GM18873 (cell line): ENCODE data around the gene GRIP2.
"Not testable (repeated sequence)": the region's sequence is repeated elsewhere in the genome, so short reads cannot be mapped to it uniquely, and the experiment has no call there.

Experiments used
- ATAC-seq: cut with Tn5 transposase; IDR thresholded peaks from one replicate; pipeline ENCODE4 v1.9.1; 2021; ENCODE audit warnings: mild to moderate bottlenecking, moderate library complexity, moderate number of reproducible peaks; ENCODE audit not compliant: unreplicated experiment, low FRiP score

The GRIP2 gene

DNA sequence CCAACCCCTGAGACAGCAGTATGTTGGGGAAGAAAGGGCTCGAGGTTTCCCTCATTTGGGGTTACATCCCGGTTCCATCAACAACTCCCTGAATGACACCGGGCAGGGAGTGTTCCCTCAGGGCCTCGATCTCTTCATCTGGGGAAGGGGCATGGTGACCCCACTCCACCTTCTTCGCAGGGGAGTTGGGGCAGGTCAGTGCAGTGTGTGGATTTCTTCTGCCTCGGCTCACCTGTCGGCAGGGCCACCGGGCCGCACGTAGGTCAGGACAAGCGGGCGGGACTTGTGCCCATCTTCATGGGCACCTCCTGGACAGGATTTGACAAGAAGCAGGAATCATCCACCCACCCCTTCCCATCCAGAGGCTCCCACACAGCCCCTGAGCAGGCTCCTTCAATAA is 17.4 kb downstream of the GRIP2 start:
- no peak for ATAC-seq

DNA sequence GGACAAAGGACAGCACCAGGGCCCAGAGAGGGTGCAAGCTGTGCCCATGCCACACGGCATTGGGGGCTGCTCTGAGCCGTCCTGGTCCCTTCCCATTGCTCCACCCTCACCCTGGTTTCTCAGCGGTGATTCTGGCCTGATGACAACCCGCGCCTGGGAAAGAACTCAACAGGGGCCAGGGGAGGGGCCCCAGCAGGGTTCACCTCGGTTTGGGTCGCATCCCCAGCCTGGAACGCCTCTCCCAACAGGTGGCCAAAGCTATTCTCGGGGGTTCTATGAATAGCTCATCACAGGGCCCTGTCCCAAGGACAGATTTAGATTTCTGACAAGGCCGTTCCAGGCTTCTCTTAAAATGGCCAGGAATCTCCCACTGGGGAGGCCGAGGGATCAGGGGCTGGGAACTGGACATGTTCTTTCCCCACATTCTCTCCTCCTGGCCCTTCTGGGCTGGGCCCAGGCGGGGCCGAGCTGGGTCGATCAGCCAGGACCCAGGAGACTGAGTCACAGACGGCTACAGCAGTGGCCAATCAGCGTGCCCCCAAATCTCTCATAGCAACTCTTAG is 17.9 kb downstream of the GRIP2 start:
- ATAC-seq, result no peak

DNA sequence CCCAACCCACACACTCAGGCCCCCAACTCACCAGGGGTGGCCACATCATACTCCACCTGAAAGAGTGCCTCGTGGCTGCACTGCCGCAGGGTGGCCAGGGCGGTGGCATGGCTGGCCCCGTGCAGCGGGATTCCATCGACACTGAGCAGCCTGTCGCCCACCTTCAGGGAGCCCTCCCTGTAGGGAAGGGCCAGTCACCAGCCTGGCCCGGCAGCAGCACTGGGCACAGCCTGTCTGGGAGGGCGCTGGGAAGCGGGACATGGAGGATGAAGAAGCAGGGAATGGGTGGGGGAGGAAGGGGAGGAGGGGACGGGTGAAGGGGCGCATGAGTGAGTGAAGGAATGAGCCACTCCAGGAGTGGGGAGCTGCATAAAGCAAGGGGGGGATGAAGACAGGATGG is 18.5 kb downstream of the GRIP2 start:
- no peak for ATAC-seq

DNA sequence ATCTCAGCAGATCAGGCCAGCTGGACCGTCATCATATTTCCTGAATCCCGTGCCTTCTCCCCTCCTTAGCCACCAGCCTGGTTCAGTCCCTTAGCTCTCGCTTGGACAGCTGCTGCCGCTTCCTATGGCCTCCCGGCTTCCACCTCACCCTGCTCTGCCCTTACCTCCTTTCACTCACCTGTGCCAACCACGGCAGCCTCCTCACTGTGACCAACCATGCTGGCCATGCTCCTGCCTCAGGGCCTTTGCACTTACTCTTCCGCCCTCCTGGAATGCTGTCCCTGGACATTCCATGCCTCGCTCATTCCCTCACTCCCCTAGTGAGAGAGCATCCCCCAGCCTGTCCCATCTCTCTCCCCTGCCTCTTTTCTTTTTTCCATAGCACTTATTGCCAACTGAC is 19.2 kb downstream of the GRIP2 start:
- ATAC-seq, result no peak

DNA sequence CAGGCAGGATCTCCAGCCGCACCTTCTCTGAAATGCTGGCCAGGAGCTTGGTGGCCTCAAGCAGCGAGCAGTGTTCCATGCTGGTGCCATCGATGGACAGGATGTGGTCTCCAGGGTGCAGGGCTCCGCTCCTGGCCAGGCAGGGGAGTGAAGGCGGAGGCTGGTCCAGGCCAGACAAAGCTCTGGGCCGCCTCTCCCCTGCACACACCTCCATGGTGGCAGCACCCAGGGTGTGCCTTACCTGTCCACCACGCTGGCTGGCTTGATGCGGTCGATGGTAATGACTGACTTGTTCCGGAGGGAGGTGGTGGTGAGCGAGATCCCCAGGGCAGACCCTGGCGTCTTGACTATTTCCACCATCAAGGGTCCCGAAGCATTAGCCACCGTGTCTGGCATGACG is 20.0 kb downstream of the GRIP2 start:
- no peak for ATAC-seq

DNA sequence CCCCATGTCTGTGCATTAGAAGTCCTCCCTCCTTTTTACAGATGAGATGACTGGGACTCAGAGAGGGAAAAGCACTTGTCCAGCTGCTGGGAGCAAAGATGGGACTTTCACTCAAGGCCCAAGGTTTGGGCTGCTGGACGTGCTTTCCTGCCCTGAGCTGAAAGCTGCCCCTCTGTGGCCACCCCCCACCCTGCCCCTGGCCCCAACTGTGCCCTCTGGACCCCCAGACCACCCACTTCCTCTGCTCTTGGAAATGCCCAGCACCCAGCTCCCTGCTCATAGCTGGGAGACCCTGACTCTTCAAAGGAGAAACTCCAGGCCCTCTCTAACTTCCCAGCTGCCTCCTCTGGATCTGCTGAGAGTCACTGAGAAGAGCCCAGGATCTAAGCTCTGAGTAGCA is 20.7 kb downstream of the GRIP2 start:
- ATAC-seq, result no peak

DNA sequence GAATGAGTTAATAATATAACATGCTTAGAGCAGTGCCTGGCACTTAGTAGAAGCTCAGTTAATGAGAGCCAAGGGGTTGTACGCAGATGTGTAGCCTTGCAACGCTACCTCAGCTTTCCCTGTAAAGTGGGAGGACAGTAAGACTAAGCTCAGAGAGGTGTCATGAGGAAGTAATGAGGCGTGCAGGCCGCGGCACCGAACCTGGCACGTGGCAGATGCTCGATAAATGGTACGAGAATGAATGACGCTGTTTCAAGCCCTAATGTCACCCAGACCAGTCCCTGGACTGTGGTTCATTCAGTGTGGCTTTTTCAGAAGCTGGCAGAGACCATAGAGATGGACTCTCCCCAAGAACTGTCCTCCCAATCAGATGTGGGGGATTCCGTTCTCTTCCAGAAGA is 21.2 kb downstream of the GRIP2 start:
- no peak for ATAC-seq

DNA sequence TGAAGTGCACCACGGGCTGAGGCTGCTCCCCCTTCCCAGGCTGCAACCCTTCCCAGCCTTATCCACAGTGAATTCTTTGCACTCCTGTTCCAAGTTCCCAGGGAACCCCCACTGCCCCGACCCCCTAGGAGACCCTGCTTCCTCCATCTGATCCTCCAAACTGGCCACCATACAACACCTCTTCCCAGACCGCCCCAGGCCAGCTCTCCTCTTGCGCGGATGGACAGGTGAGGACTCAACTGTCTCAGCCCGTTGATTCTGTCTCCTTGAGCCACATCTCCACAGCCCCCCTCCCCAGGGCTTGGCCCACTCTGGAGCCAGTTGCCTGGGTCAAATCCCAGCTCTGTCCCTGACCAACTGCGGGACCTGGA is 21.7 kb downstream of the GRIP2 start:
- no peak for ATAC-seq

DNA sequence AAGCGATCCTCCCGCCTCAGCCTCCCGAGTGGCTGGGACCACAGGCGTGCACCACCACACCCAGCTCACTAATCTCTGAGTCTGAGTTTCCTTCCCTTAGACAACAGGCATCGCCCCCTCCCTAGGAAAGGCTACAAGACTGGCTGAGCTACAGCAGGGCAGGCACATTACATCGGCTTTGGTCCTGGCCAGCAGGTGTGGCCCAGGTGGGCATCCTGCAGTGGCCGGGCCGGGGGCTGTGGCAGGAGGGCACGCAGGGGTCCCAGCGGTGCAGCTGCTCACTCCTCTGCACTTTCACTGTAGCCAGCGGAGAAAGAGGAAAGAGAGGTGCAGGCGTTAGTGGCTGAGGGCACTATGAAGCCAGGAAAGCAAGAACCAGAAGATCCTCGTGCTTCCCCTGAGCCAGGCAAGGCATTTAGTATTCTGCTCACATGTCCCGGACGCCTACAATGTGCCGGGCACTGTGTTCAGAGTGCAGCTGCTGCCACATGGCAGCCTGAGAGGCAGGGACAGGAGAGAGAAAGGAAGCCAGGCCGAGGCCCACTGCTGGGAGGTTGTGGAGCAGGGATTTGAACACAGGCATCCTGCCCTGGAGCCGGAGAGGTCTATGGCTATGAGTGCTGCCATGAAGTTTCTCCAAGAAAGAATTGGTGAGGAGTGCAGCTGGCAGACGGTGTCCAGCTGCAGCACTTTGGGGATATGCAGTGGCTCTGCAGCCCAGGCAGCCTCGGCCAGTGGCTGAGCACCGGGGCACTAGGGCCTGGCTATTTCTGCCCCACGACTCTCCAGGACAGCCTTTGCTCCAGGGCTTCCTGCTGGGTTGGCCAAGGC is 22.3 kb downstream of the GRIP2 start:
- ATAC-seq, result no peak

DNA sequence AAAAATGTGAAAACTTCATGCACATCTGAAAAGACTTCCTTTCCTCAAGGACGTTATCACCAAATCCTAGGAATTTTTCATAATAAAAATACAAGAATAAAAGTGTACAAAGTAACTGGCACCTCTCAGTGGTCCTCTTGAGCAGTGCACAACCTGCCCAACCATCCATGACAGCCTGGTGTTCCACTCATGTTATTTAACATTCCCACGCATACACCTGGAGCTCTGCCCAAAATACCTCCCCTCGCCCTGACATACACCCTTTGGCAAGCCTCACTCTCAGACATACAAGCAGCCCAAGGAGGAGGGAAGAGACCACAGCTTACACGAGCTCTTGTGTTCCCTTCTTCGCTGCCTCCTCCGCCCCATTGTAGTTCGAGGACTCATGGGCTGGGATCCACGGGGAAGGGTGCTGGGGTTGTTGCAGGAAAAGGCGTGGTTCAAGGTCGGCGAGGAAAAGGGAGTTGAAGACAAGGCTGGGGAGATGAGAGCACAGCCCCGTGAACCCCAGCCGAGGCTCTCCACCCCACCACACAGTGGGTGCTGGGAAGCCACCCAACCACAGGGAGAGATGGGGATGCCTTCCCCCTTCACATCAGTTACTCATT is 23.3 kb downstream of the GRIP2 start:
- ATAC-seq, result no peak

DNA sequence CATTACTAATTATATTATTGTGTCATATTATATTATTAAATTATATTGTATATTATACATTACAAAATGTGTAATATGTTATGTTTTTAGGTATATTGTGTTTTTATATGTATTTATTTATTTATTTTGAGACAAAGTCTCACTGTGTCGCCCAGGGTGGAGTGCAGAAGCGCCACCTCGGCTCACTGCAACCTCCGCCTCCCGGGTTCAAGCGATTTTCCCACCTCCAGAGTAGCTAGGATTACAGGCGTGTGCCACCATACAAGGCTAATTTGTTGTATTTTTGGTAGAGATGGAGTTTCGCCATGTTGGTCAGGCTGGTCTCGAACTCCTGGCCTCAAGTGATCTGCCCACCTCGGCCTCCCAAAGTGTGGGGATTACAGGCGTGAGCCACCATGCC is 24.6 kb downstream of the GRIP2 start:
- not testable (repeated sequence) for ATAC-seq

DNA sequence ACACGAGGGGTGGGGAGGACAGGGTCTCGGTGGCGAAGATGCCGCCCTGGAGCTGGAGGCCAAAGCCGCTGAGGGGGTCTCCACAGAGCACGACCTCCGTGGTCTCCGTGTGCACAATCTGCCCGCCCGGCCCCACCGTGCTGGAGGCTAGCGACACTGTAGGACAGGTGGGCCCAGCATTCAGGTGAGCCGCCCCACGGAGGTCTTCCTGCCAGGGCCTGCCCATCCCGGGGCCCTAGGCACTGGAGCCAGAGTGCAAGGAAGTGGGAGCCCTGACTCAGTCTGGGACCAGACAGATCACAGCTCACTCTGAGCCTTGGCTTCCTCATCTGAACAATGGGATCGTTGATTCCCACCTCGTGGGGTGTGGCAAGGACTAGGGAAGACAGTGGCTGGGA is 25.8 kb downstream of the GRIP2 start:
- no peak for ATAC-seq

DNA sequence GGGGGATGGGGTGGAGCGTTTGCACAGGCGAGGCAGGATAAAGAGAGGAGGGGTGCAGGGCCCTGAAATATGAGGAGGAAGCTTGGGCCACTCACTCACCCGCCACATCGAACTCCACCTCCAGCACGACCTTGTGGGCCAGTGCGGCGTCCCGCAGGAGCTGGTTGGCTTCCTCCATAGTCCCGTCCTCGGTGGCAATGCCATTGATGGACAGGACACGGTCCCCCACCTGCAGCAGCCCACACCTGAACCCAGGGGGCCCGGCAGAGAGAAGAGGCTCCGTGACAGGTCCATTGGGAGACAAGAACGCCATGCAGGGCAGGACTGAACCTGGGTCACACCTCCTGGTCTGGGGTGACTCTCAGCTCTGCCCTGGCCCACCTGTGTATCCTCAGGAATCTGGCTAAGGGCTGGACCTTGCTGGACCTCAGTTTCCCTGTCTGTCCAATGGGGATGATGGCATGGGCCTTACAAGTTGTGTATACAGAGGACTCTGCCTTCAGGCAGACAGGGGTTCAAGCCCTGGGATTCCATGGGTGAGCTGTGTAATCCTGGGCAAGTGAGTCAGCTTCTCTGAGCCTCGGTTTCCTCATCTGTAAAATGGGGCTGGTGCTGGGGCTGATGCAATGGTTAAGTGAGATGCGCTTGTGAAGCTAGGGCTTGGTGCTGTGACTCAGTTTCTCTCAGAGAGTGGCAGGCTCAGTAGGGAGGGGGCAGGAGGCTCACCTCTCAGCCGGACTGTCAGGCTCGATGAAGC is 26.4 kb downstream of the GRIP2 start:
- no peak for ATAC-seq

DNA sequence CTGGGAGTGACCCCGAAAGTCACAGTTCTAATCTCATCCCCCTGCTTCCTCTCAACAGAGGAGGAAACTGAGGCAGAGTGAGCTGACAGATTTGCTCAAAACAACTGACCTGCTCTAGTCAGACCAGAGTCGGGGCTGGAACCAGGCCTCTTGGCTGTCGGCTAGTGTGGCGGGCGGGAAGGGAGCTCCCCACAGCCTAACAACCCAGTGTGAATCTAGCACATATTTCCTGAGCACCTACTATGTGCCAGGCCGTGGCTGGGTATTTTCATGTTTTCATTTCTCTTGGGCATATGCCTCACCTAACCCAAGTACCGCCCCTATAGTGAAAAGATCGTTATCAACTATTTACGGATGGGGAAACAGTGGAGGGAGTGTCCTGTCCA is 27.2 kb downstream of the GRIP2 start:
- ATAC-seq, result no peak

DNA sequence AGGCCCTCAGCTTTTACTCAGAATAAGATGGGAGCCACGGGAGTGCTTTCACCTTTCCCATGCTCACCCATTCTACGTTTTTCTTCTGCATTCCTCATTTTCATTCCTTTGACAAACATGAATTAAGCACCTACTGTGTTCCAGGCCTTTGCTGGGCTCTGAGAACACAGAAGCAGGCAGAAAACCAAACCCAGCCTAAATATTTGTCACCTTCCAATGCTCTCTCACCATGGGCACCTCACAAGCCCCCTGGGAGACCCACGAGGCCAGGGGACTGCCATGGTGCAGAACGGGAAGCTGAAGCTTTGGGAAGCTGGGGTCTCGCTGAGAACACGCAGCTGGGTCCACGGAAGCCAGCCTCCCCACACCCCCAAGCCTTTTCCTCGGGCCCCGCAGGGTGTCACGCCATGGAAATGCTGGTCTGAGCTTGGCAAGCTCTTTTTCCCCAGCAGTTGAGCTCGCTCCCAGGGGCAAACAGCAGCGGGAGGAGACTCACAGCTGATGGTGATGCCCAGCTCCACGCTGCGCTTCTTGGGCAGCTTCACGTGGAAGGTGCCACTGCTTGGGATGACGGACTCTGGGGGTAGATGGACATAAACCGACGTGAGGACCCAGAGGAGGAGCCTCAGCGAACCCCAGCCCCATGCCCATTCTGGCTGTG is 27.7 kb downstream of the GRIP2 start:
- ATAC-seq, result no peak

DNA sequence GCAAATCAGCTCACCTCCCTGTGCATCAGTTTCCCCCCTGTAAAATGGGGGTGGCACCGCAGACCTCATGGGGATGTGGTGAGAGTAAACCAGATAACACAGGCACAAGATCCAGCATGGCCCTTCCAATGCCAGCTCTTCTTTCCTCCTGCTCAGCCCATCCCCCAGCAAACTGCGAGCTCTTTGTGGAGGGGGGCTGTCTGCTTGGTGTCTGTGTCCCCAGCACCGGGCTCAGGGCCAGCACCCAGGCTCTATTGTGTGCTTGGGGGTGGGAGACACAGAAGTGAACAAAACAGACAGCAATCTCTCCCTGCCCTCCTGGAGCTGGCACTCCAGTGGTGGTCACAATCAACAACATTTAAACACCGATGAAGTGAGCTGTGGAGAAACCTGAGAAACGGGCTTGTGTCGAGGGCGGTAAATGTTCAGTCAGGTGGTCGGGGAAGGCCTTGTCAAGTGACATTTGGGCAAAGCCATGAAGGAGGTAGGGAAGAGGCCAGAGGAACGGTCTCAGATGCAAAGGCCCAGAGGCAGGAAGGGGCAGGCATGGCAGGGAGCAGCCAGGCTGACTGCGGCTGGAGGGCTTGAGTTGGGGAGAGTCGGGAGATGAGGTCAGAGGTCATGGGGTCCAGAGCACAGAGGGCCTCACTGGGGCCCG is 28.4 kb downstream of the GRIP2 start:
- ATAC-seq, result no peak

DNA sequence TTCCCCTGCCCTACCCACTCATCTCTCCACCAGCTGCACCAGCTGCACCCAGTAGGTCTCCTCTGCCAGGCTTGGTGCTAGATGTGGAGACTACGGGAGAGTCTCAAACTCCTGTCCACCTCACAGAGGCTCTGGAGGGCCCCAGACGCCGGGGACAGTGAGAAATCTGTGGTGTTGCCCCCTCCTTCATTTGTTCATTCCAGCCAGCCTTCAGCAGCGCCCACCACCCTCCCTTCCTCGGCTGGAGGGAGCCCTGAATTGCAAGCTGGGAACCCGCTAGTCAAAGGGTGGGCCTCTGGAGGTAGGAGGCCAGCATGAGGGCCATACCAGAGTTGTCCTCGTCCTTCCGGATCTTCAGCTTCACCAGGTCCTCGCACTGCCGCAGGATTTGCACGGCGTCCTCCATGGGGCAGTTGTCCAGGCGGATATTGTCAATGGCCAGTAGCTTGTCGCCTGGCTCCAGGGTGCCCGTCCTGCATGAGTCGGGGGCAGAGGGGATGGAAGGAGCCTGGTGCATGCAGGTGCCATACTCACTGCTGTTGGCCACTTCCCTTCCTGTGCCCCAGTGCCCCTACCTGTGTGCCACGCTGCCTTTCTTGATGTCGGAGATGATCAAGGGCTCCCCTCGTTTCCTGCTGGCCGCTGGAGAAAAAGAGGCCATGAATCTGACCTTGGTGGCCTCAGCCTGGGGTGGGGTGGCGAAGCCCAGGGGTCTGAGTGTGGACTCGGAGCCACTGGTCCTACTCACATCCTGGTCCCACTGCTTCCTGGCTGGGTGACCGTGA is 29.1 kb downstream of the GRIP2 start:
- ATAC-seq, result no peak

DNA sequence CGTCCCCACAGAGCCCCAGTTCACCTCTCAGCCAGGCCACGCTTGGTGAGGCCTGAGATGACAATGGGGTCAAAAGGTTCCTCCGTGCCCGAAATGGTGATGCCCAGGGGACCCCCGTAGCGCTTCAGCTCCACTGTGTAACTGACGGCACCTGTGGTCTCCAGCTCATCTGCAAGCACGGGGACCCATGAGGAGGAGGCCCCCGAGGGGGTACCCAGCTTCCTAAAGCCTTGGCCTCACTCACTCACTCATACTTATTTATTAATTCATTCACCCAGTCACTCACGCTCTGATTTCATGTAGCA is 30.4 kb downstream of the GRIP2 start:
- ATAC-seq, result no peak

DNA sequence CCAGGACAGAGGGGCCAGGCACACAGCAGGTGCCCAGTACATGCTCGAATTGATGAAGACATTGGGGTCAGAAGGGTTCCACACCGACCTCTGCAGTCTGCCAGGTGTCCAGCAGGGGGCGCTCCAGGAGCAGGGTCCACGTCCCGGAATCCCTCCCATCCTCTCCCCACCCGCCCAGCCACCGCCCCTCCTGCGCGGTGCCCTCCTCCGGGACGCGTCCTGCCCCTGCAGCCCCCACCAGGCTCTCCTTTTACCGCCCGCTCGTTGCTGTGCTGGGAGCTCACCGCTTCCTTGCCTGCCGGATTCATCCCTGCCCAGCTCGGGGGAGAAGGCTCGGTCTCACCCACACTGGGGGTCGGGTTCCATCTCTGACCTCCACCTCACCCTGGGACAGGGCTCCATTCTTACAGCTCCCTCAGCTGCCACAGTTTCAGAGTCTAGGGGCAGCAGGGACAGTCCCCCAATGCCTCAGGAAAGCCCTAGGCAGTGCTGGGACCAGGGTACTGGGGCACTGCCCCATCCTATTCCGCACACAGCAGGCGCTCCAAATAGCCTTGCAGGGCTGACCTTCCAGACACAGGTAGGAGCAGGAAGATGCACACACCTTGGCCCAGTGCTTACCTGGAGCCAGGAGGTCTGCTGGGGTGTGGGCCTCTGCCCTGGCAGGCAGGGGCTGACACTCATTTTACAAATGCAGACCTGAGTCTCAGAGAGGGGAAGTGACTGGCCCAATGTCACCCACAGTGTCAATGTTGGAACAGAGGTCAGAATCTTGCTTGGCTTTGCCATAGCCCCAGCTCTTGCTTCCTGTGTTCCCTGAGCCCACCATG is 31.0 kb downstream of the GRIP2 start:
- ATAC-seq, result no peak
